Activated CD4-positive, alpha-beta T cell treated with anti-CD3 and anti-CD28 coated beads, Interleukin-2, Interleukin-6, amounts not matched to agents 100 ng/mL and 50 ng/mL, durations not matched to agents 16 hours and 8 hours (primary cell): Measurements from ENCODE around the gene GPR107.

Experiments
- DNase-seq: peaks from one replicate; pipeline ENCODE4 v3.0.0-alpha.2; 2020

GPR107 gene

GRCh38 chr9:130139251-130139650 is 85.5 kb downstream of the GPR107 start:
- no peak for DNase-seq

- DNase-seq, result peak; percentile 38
Observed at GRCh38 chr9:130140706-130141105, 87.0 kb downstream of the GPR107 start.

GRCh38 chr9:130142056-130142455 is 88.3 kb downstream of the GPR107 start:
- no peak for DNase-seq

- DNase-seq, result no peak
Observed at GRCh38 chr9:130142641-130143040, 88.9 kb downstream of the GPR107 start.

- DNase-seq, result no peak
Observed at GRCh38 chr9:130143279-130143893, 89.7 kb downstream of the GPR107 start.

- no peak for DNase-seq
Observed at GRCh38 chr9:130143958-130144366, 90.3 kb downstream of the GPR107 start.

GRCh38 chr9:130144703-130145102 is 91.0 kb downstream of the GPR107 start:
- DNase-seq, result no peak

GRCh38 chr9:130145658-130146057 is 92.0 kb downstream of the GPR107 start:
- DNase-seq, result no peak

- DNase-seq, result no peak
Observed at GRCh38 chr9:130147198-130147597, 93.5 kb downstream of the GPR107 start.

GRCh38 chr9:130147910-130148309 is 94.2 kb downstream of the GPR107 start:
- no peak for DNase-seq

GRCh38 chr9:130149031-130149430 is 95.3 kb downstream of the GPR107 start:
- no peak for DNase-seq

- no peak for DNase-seq
Observed at GRCh38 chr9:130149654-130150286, 96.1 kb downstream of the GPR107 start.

- no peak for DNase-seq
Observed at GRCh38 chr9:130150779-130151382, 97.2 kb downstream of the GPR107 start.

- DNase-seq, result no peak
Observed at GRCh38 chr9:130154816-130155215, 101.1 kb downstream of the GPR107 start.

GRCh38 chr9:130155647-130156046 is 101.9 kb downstream of the GPR107 start:
- DNase-seq, result no peak

GRCh38 chr9:130156672-130157071 is 103.0 kb downstream of the GPR107 start:
- DNase-seq, result no peak

GRCh38 chr9:130157079-130157478 is 103.4 kb downstream of the GPR107 start:
- DNase-seq, result no peak

GRCh38 chr9:130158001-130158400 is 104.3 kb downstream of the GPR107 start:
- no peak for DNase-seq

- no peak for DNase-seq
Observed at GRCh38 chr9:130159057-130159456, 105.4 kb downstream of the GPR107 start.

- DNase-seq, result no peak
Observed at GRCh38 chr9:130159915-130160670, 106.4 kb downstream of the GPR107 start.

- no peak for DNase-seq
Observed at GRCh38 chr9:130160862-130161470, 107.3 kb downstream of the GPR107 start.

GRCh38 chr9:130165579-130165978 is 111.9 kb downstream of the GPR107 start:
- no peak for DNase-seq

GRCh38 chr9:130166399-130166798 is 112.7 kb downstream of the GPR107 start:
- no peak for DNase-seq
